Embryonic facial prominence (tissue), 1 donor: ENCODE results near the gene BCL7B.
"Not testable (repeated sequence)": the region's sequence is repeated elsewhere in the genome, so short reads cannot be mapped to it uniquely, and the experiment has no call there.

Source experiments
- DNase-seq: peaks from one replicate; pipeline ENCODE4 v3.0.0-alpha.2; 2016; ENCODE audit errors: extremely low spot score

The BCL7B gene

DNA sequence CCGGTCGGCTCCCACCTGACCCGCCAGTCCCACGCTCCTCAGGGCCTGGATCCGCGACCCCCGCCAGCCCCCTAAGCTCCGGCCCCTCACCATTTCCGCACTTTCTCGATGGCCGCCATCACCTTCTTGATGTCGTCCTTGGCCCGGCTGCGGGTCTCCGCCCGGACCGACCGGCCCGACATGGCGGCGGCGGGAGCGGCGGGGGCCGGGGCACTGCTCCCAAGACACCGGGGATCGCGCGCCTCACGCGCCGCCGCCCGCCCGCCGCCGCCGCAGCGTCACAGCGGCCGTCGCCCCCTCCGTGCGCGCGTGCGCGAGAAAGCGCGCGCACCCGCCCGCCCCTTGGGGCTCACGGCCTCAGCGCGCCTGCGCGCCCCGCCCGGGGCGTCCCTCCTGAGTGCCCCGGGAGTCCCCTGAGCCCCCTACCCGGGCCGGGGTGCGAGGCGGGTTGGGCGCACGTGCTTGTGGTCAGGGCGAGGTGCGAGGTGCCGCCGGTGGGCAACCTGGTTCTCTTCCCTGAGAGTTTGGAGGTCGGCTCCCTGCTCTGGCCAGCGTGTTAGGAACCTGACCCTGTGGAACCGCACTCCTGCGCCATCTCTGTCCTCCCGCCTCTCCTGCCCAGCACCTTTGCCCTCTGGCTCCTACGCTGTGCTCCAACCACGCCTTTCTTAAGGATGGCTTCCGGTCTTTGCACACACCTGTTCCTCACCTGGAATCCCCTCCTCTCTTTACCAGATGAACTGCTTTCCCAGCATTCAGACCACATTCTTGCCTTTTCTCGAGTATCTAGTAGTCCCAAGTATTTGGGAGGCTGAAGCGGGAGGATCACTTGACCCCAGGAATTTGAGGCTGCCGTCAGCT, at the start of gene BCL7B:
Gene BCL7B (minus strand): TSS at position 294 of the 861 bp plus-strand sequence. CDS start 112 bp downstream, at position 182.
- DNase-seq: no peak

DNA sequence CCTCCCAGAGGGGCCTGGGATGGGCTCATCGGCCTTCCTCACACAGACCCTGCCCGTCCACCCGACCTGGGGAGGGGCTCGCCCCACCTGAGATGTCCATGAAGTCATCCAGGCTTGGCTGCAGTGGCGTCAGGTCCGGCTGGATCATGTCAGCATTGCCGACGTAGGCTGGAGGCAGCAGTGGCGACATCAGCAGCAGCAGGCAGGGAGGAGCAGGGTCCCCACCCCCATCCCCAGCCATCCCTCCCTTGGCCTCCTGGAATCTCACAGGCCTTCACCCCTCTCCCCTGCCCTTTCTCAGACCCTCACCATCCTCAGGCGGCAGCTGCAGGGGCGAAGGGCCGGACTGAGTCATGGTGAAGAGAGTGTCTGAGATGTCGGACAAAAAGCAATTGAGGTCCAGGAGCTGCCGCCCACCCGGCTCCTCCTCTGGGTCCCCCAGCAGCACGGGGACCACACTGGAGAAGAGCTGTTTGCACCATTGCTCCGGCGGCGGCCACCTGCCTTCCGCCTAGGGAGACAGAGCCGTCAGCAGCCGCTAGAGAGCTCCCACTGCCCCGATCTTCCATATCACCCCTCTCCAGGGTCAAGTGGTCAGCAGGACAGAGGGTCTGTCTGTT, 48.2 kb upstream of the BCL7B start:
- no peak for DNase-seq

DNA sequence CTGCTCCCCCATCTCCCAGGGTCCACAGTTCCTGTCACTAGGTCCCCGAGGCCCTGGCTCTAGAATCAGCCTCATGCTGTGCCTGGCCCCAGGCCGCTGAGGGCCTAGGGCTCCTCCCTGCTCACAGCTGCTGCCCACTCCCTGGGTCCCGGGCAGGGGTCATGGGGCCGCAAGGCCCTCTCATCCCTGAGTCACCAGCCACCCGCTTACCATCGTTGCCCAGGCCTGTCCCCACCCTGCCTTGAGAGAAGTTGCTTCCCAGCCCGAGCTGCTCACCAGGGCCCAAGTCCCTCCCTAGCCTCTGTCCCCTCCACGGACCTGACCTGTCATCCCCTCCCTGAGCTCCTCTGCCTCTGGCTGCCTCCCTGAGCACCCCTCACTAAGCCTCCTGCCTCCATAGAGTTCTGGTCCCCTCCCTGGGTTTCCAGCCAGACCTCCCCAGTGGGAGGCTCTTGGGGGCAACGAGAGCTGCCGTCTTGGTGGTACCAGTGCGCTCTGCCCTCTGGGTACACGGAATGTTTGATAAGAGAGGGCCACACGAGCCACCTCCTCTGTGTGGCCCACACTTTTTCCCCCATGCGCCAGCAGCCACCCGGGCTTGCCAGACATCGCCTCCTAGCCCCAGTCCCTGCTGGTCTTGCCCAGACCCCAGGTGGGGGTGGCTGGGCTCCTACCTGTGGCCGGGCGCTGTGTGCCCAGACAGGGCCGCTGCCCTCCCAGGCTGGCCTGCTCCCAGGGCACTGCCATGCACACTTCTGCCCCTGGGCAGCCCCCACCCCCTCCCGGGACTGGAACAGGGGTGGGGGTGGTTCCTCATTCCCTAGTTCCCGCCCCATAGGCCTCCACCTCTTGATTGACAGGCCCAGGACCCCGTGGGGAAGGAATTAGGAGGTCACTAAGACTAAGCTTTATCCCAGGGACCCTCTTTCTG, 45.5 kb upstream of the BCL7B start:
- no peak for DNase-seq

DNA sequence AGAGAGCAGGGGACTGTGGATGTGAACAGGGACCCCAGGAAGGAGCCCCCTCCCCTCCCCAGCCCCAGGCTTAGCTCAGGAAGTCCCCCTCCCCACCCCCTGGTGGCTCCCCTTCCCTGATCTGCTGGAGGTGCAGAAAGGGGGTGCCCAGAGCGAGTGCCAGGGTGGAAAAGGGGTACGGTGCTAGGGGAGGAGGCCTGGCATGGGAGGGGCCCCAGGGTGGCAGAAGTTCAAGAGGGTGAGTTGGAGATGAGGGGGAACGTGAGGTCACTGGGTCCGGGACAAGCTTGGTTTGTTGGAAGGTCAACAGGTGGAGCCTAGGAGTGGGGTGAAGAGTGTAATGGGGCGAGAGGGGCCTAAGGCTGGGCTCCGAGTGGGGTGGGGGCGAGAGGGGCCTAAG, 42.4 kb upstream of the BCL7B start:
- DNase-seq: no peak

DNA sequence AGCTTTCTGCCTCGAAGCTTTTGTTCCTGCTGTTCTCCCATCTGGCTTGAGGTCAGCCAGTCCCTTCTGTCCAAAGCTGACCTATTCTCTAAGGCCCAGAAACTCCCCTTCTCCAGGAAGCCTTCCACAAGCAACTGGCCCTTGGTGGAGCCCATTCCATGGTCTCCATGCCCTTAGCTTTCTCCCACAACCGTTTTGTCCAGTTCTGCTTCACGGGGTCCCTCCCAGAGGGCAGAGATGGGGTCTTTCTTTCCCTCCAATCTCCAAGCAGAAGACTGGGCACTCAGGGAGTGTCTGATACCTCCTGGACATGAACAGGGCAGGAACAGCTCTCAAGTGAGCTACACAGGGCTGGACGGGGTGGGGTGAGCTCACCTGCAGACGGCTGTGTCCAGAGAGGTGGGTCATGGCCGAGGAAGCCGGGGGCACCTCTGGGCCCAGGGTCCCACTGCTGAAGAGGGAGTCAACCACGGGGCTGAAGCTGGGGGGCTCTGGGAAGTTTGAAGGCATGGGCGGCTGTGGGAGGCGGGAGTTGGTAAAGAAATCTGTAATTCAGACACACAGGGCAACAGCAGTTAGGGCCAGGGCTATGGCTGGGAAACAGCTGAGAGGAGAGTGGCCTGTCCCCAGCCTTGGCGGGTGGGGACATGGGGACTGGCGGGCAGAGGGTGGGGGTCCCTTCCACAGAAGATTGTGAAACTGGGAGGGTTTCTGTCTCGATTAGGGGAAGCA, 41.8 kb upstream of the BCL7B start:
- no peak for DNase-seq

DNA sequence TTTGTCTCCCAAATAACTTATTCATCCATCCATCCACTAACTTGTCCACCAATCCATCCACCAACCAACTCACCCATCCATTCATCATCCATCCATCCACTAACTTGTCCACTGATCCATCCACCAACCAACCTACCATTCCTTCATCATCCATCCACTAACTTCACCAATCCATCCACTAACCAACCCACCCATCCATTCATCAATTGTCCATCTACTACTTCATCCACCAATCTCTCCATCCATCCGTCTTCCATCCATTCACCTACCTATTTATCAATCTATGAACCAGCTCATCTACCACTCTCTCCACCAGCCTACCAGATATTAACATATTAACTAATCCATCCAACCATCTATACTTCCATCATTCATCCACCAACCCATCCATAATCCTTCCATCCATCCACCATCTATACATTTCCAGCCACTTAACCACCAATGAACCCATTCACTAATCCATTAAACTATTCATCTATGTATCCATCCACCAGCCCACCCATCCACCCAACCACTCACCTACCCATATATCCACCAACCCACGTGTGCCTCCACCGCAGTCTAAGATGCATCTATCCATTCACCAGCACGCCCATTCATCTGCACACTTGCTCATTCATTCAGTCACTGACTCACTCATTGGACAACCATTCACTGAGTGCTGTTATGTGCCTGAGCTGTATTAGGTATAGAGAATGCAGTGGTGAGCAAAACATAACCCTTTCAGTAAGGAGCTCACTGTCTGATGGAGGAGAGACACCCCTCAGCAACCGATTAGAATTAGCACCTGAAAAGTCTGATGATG, 40.7 kb upstream of the BCL7B start:
- DNase-seq: no peak

DNA sequence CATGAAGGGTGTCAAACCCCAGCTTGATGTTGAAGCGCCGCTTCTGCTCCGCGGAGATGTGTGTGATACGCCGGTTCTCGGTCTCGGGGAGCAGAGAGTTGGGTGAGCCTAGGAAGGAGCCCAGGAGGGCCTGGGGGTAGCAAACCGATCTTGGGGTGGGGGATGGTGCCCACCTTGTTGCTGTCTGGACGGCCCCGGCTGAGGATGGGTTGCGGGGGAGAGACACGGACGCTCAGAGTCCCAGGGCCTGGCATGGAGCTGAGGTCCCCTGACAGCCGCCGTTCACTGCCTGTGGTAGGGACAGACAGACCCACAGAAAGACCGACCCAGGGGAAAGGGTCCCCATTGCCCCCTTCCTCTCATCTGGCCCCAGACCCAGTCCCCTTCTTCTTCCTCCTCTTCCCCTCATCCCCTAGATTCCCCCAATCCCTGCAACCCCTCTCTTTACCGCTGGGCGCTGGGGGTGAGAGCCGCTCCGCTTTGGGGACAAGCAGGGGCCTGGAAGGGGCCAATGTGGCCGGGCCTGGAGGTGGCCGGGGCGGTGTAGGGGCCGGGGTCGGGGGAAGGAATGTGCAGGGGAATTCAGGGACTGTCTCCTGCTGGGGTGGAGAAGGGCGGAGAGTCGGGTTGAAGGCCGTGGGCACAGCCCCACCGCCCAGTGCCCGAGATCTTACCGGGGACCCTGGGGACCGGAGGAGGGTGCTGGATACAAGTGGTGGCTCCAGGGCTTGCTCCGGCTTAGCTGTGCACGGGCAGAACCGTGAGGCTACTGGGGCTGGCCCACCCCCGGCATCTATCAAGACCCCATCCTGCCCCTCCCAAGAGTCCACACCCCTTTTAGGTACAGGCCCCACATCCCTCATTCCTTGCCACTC, 38.9 kb upstream of the BCL7B start:
- DNase-seq: no peak

DNA sequence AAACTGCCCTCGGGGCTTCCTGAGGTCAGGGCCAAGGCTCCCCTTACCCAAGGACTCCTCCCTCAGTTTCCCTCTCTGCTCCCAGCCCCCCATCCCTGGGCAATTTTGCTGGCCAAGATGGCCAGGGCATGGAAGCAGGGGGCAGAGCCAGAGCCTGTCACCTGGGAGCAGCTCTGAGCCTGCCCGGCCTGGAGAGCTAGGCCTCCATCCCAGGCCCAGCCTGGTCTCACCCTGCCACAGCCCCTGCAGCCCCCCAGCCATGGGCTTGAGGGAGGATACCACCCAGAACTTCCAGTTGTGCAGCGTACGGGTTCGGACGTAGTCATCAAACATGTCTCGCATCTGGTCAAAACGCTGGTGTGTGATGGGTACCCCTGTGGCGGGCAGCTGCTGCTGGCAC, 37.9 kb upstream of the BCL7B start:
- no peak for DNase-seq

DNA sequence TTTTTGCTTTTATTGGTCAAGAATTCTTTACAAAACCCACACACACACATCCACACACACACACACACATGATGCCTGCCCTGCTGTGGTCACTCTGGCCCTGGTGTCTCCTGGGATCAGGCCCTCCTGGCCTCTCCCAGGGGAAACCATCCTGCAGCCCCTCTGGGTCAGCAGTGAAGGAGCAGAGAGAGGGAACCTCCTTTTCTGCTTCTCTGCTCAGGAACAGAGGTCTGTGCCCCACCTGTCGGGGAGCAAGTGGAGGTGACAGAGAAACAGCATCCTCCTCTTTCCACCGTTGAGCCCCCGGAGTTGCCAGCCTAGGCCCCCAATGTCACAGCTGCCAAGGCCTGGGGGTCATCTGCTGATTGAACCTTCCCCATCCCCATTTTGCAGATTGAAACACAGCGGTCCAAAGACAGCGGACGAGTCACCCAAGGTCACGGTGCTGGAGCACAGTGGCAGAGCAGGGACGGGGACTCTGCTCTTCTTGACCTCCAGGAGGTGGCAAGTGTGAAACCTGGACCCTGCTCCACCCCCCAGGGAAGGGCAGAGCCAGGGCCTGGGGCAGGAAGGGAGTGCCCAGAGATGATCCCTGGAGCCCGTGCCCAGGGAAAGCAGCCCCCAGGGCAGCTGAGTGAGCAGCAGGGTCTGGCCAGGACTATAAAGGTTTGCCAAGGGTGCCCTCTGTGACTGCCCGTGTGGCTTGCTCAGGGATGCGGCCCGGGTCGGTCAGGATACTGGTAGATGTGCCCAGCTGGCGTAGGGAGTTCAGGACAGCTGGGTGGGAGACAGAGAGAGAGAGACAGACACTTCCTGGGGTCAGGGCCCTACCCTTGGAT, 35.9 kb upstream of the BCL7B start:
- DNase-seq: no peak

DNA sequence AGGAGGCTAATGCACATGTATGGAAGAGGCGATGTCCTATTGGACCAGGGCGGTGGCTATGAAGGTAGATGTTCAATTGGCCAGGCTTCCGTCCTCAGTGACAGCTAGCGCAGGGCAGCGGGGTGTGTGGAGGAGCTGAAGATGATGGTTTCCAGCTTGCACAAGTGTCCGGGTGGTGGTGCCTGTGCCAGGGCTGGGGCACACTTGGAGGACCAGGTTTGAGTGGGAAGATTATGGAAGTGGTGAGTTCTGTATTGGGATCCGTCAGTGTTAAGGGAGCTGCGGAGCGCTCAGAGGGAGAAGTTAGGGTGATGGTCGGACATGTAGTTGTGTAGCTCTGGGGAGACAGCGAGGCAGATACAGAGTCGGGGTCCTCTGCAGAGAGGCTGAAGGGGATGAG, 29.4 kb upstream of the BCL7B start:
- no peak for DNase-seq

DNA sequence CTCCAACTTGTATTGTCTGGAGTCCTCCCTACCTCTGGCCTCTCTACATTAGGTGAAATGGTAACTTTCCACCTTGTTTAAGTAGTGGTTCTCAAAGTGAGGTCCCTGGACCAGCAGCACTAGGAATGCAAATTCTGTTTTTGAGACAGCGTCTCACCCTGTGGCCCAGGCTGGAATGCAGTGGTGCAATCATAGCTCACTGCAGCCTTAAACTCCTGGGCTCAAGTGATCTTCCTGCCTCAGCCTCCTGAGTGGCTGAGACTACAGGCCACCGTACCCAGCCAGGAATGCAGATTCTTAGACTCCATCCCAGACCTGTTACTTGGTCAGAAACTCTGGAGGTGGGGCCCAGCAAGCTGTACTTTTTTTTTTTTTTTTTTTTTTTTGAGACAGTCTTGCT, 27.7 kb upstream of the BCL7B start:
- no peak for DNase-seq

DNA sequence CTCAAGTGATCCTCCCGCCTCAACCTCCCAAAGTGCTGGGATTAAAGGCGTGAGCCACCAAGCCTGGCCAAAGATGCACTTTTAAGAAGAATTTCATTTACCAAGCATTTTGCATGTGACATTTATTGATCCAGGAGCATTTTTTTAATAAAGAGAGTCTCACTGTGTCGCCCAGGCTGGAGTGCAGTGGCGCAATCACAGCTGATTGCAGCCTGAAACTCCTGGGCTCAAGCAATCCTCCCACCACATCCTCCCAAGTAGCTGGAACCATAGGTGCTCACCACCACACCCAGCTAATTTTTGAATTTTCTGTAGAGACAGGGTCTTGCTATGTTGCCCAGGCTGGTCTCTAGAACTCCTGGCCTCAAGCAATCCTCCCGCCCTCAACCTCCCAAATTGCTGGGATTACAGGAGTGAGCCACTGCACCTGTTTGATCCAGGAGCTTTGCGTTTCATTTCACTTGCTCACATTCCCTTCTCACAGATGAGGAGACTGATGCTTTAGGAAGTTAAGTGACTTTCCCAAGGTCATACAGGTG, 25.2 kb upstream of the BCL7B start:
- DNase-seq: no peak

DNA sequence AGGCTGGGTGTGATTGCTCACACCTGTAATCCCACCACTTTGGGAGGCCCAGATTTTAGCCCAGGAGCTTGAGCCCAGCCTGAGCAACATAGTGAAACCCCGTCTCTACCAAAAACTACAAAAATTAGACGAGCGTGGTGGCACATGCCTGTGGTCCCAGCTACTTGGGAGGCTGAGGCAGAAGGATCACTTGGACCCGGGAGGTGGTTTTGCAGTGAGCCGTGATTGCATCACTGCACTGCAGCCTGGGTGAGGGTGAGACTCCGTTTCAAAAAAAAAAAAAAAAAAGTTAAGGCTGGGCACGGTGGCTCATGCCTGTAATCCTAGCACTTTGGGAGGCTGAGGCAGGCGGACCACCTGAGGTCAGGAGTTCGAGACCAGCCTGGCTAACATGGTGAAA, 23.5 kb upstream of the BCL7B start:
- DNase-seq: not testable (repeated sequence)

DNA sequence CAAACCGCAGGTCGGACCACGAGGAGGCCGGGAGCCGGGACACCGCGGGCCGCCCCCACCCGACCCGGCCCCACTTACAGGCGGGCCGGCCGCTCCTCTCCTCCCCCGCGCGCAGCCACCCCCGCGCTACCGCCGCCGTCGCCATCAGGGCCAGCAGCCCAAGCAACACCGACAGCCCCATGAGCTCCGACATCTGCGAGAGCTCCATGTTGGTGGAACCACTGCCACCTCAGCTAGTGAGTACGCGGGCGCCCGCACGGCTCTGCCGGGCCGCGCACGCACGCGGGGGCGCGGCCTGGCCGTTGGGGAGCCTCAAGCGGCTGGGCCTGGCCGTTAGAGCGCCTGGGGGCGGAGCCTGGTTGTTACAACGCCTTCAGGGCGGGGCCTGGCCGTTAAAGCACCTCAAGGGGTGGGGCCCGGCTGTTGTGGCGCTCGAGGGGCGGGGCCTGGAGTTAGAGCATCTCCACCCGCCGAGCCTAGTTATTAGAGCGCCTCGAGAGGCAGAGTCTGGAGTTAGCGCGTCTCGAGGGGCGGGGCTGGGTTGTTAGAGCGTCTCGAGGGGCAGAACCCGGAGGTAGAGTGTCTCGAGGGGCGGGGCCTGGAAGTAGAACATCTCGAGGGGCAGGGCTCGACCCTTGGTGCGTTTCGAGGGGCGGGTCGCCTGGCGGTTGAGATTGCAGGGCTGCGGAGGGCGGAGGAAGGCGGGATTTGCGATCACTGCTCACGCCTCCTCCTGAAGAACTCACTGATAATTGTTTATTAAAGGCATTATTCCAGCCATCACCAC, 21.0 kb upstream of the BCL7B start, which contains the start of gene TBL2:
Gene TBL2 (minus strand): TSS at position 238 of the 787 bp plus-strand sequence. CDS start 30 bp downstream, at position 208.
- DNase-seq: peak; percentile 97

DNA sequence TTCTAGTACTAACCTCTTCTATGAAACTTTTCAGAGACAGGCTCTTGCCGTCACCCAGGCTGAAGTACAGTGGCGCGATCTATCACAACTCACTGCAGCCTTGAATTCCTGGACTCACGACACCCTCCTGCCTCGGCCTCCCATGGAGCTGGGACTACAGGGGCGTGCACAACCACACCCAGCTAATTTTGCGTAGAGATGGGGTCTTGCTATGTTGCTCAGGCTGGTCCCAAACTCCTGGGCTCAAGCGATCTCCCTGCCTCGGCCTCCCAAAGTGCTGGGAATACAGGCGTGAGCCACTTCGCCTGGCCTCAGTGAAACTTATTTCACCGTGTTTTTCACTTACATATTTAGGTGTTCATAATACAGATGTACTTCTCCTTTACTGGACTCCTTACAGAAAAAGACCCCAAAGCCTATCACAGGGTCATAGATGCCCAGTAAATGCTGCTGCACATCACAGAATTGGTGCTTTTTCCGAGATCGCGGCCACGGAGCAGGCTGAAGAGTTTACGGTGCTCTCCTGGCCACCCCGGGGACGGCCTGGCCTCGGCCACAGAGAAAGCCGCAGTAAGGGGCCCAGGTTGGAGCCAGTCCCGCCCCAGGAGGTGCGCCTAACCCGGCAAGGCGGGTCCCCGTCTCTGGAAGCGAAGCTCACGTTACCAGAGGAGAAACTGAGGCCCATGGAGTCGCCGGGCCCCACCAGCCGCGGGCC, 20.3 kb upstream of the BCL7B start:
- DNase-seq: no peak

DNA sequence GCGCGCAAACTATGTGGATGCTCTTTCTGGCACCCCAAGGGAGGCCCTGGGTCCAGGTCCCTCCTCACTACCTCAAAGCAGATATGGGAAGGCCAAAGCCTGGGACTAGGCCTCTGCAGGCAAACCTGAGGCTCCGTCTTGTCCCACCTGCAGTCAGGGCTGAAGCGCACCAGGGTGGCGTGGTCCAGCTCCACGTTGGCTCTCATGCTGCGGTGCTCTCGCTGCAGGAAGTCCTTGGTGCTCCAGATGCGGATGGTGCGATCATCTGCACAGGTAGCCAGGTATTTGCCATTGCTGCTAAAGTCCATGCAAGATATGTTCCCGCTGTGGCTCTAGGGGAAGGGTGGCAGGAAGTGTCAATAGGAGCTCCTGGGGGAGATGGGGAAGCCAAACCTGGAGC, 16.3 kb upstream of the BCL7B start:
- DNase-seq: no peak

DNA sequence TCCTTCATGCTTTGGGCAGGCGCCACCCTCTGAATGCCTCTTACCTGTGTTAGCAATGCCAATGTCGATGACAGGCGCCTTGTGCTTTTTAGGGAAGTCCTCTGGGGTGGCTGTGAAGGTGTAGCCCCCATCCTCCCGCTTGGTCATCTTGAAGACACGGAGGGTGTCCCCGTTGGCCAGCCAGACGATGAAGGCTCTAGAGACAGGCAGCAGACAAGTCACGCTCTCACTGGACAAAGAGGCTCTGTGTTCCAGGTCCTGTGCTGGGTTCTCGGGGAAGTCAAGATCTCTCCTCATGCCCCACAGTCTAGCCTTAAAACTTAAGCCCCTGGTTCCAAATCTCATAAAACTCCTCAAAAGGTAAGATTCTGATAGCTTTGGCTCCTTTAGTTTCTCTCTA, 15.8 kb upstream of the BCL7B start:
- no peak for DNase-seq
